Adipocyte (in vitro differentiated cells): ENCODE results near the gene UGT2B10.

Experiments
- DNase-seq: peaks from one replicate; pipeline ENCODE4 v3.0.0-alpha.2; 2015; ENCODE audit warnings: low read depth
- H3K27me3 ChIP-seq: replicated peaks from 2 replicates; pipeline ENCODE4 v1.7.0; 2013; ENCODE audit warnings: mild to moderate bottlenecking, low read length, moderate library complexity; ENCODE audit not compliant: control insufficient read depth, insufficient read depth
- H3K36me3 ChIP-seq: 2 replicates; pipeline ENCODE4 v1.7.0; 2013; ENCODE audit warnings: low read length, mild to moderate bottlenecking, moderate library complexity; ENCODE audit not compliant: control insufficient read depth, insufficient read depth, severe bottlenecking
- H3K4me1 ChIP-seq: 2 replicates; pipeline ENCODE4 v1.7.0; 2013; ENCODE audit warnings: mild to moderate bottlenecking, low read length, moderate library complexity; ENCODE audit not compliant: control insufficient read depth, insufficient read depth
- H3K4me3 ChIP-seq: 2 replicates; pipeline ENCODE4 v1.7.0; 2013; ENCODE audit warnings: mild to moderate bottlenecking, low read length, moderate library complexity
- H3K9ac ChIP-seq: 2 replicates; pipeline ENCODE4 v1.7.0; 2013; ENCODE audit warnings: mild to moderate bottlenecking, low read length, moderate library complexity
- H3K9me3 ChIP-seq: 2 replicates; pipeline ENCODE4 v1.7.0; 2013; ENCODE audit warnings: mild to moderate bottlenecking, low read length, moderate library complexity; ENCODE audit not compliant: control insufficient read depth

The UGT2B10 gene

DNA sequence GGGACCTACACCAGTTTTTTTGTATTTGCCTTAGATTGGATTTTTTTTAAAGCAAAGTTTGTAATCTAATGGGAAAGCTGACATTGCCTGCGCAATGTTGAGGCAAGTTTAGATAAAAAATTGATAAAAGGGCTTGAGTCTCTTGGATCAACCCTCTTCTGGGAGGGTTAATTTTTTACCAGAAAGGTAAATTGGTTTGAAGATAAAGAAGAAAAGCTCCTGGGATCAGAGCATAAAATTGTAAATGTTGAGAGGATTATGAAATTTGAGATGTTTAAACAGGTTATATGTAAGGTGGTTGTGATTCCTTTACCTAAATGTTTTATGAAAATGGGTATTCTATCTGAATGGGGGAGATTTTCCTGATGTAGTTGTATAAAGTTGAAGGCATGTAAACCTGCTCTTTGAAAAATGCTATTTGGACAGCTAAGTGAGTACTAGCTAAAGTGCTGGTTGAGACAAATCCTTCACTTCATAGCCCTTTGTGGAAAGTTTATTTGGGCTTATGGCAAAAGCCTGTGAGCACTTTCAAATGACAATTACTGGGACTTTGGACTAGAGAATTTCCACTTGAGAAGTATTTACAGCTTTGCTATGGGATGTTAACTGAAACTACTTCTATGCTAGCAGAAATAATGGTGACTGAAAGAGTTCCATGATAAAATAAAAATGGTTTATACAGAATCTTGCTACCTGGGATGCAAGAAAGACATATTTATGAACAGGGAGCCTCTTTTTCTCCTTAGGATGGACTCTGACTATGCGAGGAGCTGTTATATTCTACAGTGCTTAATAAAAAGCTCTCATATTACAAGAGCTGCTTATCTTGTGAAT, 56.2 kb downstream of the UGT2B10 start:
- Histone ChIP-seq H3K9me3 (no peaks in the 10 kb centered on the region), H3K4me3 (no peak overlapping the region), H3K9ac (no peak overlapping the region), H3K4me1 (no peaks in the 10 kb centered on the region), H3K27me3 (no peaks in the 10 kb centered on the region), H3K36me3 (no peaks in the 10 kb centered on the region)
- DNase-seq, result no peak

GRCh38 chr4:68872643-68873502, 57.1 kb downstream of the UGT2B10 start:
- DNase-seq, result no peak
- no peaks in the 10 kb centered on the region for H3K9me3 ChIP-seq
- no peak overlapping the region for H3K9ac ChIP-seq
- no peaks in the 10 kb centered on the region for H3K27me3 ChIP-seq
- H3K36me3 ChIP-seq, result no peaks in the 10 kb centered on the region
- H3K4me1 ChIP-seq, result no peaks in the 10 kb centered on the region
- no peak overlapping the region for H3K4me3 ChIP-seq

DNA sequence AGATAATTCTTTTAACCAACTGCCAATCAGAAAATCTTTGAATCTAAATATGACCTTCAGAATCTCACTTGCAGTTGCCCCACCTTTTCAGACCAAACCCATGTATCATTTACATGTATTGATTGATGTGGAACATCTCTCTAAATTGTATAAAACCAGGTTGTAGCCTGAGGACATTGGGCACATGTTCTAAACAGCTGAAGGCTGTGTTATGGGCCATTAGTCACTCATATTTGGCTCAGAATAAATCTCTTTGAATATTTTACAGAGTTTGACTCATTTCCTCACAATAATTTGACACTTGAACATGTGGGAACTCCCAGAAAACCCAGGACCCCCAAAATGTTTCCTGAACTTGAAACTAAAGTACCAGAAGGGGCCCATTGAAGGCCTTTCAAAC, 58.7 kb downstream of the UGT2B10 start:
- no peaks in the 10 kb centered on the region for H3K4me1 ChIP-seq
- no peak overlapping the region for H3K4me3 ChIP-seq
- no peaks in the 10 kb centered on the region for H3K36me3 ChIP-seq
- DNase-seq, result no peak
- H3K9me3 ChIP-seq, result no peaks in the 10 kb centered on the region
- H3K9ac ChIP-seq, result no peak overlapping the region
- no peaks in the 10 kb centered on the region for H3K27me3 ChIP-seq

GRCh38 chr4:68877555-68877954, 61.8 kb downstream of the UGT2B10 start:
- no peaks in the 10 kb centered on the region for H3K27me3 ChIP-seq
- DNase-seq, result no peak
- H3K9ac ChIP-seq, result no peak overlapping the region
- no peaks in the 10 kb centered on the region for H3K4me1 ChIP-seq
- no peak overlapping the region for H3K4me3 ChIP-seq
- no peaks in the 10 kb centered on the region for H3K36me3 ChIP-seq
- no peaks in the 10 kb centered on the region for H3K9me3 ChIP-seq

- Histone ChIP-seq H3K4me1 (no peaks in the 10 kb centered on the region), H3K4me3 (no peak overlapping the region), H3K9ac (no peak overlapping the region), H3K9me3 (no peaks in the 10 kb centered on the region), H3K36me3 (no peaks in the 10 kb centered on the region), H3K27me3 (no peaks in the 10 kb centered on the region)
- no peak for DNase-seq
Observed at GRCh38 chr4:68878048-68878447, 62.3 kb downstream of the UGT2B10 start.
